GM10266 (cell line): ENCODE results near the gene DNAAF5.

Experiments used
- DNase-seq: peaks from one replicate; pipeline ENCODE4 v3.0.0; 2012; ENCODE audit errors: extremely low spot score
- CTCF ChIP-seq: IDR thresholded peaks from 2 replicates; pipeline ENCODE4 v1.5.1; 2012; ENCODE audit warnings: mild to moderate bottlenecking, low read depth; ENCODE audit not compliant: control insufficient read depth, insufficient read depth; ENCODE audit errors: missing control alignments

The DNAAF5 gene

GRCh38 chr7:707296-708000 lies 19.1 kb upstream of the DNAAF5 start:
- no peak for TF ChIP-seq CTCF
- DNase-seq: no peak

GRCh38 chr7:710161-710560 lies 16.3 kb upstream of the DNAAF5 start:
- no peak for TF ChIP-seq CTCF
- DNase-seq: no peak

DNA sequence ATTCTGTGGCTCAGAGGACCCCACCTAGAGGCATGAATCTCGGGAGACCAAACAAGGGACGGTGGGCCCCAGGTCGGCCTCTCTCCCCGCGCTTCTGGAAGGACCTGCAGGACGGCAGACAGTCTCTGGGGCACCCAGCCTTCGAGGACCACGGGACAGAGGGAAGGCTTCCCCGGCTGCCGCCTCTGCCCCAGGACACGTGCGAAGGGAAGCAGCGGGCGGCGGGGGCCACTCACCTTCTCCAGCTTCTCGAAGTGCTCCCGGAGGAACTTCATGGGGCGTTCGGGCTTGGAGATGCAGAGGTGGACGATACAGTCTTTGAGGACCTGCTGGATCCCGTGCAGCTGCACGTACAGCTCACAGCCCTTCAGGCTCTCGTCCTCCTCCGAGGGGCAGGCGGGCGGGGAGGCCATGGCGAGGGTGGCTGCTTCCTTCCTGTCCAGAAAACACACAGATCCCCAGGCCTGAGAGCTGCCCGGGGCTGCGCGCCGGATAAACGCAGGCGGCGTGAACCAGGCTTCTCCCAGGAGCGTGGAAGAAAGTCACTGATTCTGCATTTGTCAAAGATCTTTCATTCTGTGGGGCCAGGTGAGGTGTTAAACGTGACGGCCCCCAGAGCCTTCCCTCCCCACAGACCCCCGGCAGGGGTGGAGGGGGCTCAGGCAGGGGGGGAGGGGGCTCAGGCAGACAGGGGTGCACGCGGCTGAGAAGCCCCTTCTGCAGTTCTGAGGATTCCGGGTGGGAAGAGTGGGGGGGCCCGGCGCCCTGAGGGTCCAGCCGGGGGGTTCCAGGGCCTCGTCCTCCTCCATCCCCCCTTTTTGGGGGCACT lies 15.2 kb upstream of the DNAAF5 start:
- no peak for DNase-seq

GRCh38 chr7:711922-712380 lies 14.5 kb upstream of the DNAAF5 start:
- TF ChIP-seq CTCF: no peak
- no peak for DNase-seq

More for the DNA sequence above, 15.2 kb upstream of the DNAAF5 start:
- no peak for TF ChIP-seq CTCF

DNA sequence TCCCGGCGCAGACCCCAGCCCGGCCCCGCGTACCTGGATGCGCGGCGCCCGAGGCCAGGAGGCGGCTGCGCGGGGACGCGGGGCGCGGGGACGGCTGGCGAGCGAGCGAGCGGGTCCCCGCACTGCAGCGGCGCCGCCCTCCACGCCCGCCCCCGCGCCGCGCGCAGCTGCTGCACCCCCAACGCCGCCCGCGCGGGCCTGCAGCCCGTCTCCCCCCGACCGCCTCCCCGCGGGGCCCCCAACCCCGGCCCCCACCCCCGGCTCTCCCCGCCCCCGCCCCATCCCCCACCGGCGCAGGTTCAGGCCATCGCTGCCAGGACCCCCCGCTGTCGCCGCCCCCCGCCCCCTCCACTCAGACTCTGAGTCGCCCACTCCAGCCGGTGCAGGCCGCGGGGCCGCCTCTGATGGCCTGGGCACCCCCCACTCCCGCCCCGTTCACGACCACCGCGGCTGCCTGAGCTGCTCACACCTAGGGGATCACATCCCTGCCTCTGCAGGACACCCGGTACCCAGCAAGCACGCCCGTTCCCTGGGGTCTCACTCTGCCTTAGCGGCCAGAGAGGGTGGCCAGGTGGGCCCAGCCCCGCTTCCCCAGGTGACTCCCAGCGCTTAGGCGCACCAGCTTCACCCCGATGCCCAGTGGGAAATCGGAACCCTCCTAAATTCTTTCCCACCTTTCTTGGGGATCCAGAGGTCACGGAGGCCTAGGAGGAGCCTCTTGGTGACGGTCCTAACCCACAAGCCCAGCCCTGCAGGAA lies 13.9 kb upstream of the DNAAF5 start:
- no peak for TF ChIP-seq CTCF
- peak; percentile 72 for DNase-seq

- TF ChIP-seq CTCF: no peak
- DNase-seq: no peak
Observed at GRCh38 chr7:713139-713457, 13.4 kb upstream of the DNAAF5 start.
